Choroid plexus epithelial cell (primary cell): ENCODE data around the gene SRGAP1.
A peak's percentile ranks its signal among the peaks of the same experiment; 100 is the strongest.

Source experiments
- DNase-seq: peaks from one replicate; pipeline ENCODE4 v3.0.0-alpha.2; 2010; ENCODE audit warnings: low read depth
- H3K4me3 ChIP-seq: 2 replicates; pipeline ENCODE4 v1.5.1; 2011; ENCODE audit warnings: low read depth, mild to moderate bottlenecking, control low read depth, low read length, moderate library complexity
- CTCF ChIP-seq: conservative IDR thresholded peaks from 2 replicates; pipeline ENCODE4 v1.5.1; 2011; ENCODE audit warnings: low read depth, mild to moderate bottlenecking, control low read depth, inconsistent platforms, low read length, moderate library complexity

Gene SRGAP1

DNA sequence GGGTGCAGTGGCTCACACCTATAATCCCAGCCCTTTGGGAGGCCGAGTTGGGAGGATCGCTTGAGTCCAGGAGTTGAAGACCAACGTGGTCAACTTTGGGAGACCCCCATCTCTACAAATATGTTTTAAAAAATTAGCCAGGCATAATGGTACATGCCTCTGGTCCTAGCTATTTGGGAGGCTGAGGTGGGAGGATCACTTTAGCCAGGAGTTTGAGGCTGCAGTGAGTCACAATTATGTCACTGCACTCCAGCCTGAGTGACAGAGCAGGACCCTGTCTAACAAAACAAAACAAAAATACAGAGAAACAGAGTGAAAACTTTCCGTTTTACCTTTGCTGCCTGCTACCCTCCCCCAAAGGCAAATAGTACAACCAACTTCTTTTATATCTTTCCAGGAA is 60.2 kb downstream of the SRGAP1 start:
- no peak for TF ChIP-seq CTCF
- H3K4me3 ChIP-seq, result no peak overlapping the region
- DNase-seq, result no peak

GRCh38 chr12:63905544-63905943 is 61.0 kb downstream of the SRGAP1 start:
- H3K4me3 ChIP-seq, result no peak overlapping the region
- no peak for DNase-seq
- no peak for TF ChIP-seq CTCF

GRCh38 chr12:63906876-63907275 is 62.4 kb downstream of the SRGAP1 start:
- DNase-seq, result no peak
- H3K4me3 ChIP-seq, result no peak overlapping the region
- no peak for TF ChIP-seq CTCF

DNA sequence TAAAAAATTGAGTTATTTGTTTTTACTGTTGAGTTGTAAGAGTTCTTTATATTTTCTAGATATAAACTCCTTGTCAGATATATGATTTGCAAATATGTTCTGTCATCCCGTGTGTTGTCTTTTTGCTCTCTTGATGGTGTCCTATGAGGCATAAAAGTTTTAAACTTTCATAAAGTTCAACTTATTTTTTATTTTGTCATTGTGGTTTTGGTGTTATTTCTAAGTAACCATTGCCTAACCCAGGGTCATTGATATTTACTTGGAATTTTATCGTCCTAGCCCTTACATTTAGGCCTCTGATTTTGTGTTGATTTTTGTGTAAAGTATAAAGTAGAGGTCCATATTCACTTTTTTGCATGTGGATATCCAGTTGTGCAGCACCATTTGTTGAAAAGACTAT is 63.1 kb downstream of the SRGAP1 start:
- no peak overlapping the region for H3K4me3 ChIP-seq
- no peak for TF ChIP-seq CTCF
- peak; percentile 41 for DNase-seq

GRCh38 chr12:63909746-63910145 is 65.2 kb downstream of the SRGAP1 start:
- DNase-seq, result no peak

DNA sequence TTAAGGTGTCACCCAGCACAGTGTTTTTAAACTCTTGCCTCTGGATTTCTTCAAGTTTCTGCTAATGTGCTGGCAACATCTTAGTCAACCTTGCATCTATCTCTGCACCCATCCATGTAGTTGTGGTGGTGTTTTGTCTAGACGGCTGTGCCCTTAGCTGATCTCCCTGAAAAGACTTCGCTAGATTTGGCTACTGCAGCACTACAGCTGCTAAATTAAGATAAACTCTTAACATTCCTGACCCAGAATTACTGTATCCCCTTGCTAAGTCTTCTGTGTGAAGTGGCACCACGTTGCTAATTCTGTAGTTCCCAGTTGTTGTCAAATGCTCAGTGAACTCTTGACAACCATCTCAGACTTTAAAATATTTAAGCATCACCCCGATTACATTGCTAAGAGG is 66.8 kb downstream of the SRGAP1 start:
- no peak for DNase-seq
- no peak overlapping the region for H3K4me3 ChIP-seq
- no peak for TF ChIP-seq CTCF

More at GRCh38 chr12:63909746-63910145, 65.2 kb downstream of the SRGAP1 start:
- TF ChIP-seq CTCF, result no peak
- H3K4me3 ChIP-seq, result no peak overlapping the region

DNA sequence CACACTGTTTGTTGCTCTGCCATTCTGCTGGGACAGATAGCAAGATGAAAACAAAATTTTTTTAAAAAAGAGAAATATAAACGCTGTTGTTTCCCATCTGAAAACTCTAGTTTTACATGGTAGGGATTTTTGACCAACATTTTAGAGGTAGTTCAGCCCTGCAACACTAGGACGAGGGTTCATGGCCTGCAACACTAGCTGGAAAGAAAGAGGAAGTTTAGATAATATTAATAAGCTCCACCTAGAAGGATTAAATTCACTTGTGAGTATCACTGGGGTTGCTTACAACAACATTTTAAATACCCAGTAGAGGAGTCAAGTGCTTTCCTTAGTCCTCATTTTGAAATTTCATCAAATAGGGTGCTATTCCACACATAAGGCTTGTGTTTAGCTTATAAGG is 68.2 kb downstream of the SRGAP1 start:
- DNase-seq, result no peak
- TF ChIP-seq CTCF, result no peak
- H3K4me3 ChIP-seq, result no peak overlapping the region
